Measurements from ENCODE around the gene AXIN1. TPM values are rescaled to one million over a fixed set of nuclear protein-coding genes. Genes with fewer than 3 reads are reported as not detected.

The AXIN1 gene
- total and polyA plus RNA-seq, 9 donors: 3.7 to 27.2 (median 23.0) TPM

GRCh38 chr16:262121-262745, 90.3 kb downstream of the AXIN1 start:
- no peaks in the 10 kb centered on the region for H3K9me3 ChIP-seq
- no peak overlapping the region for H3K4me3 ChIP-seq
- intact Hi-C loops (cut with DNase I): no loop called here
- no peaks in the 10 kb centered on the region for H3K36me3 ChIP-seq
- peaks cover 8% of the 10 kb centered on the region for H3K4me1 ChIP-seq (ENCODE audit: insufficient read depth)
- no peaks in the 10 kb centered on the region for H3K27me3 ChIP-seq
- TF ChIP-seq EP300 (IDR thresholded peaks at IDR 0.05): no peak
- no peak for TF ChIP-seq CTCF (IDR thresholded peaks at IDR 0.05)
- 92 to 95% (median 93%) methylated on average over 29 of the region's 29 CpGs for WGBS, 3 donors
- DNase-seq: no peak
- H3K27ac ChIP-seq: no peak overlapping the region

- Histone ChIP-seq H3K27ac (no peak overlapping the region), H3K9me3 (no peaks in the 10 kb centered on the region), H3K4me3 (no peak overlapping the region), H3K27me3 (no peaks in the 10 kb centered on the region), H3K36me3 (no peaks in the 10 kb centered on the region), H3K4me1 (ENCODE audit: insufficient read depth) (peaks cover 7% of the 10 kb centered on the region)
- WGBS, 3 donors: 86 to 89% (median 86%) methylated on average over 27 to 28 of the region's 28 CpGs
- DNase-seq: no peak
- intact Hi-C loops (cut with DNase I): no loop called here
- TF ChIP-seq CTCF (IDR thresholded peaks at IDR 0.05) (no peak), POLR2A (IDR thresholded peaks at IDR 0.05) (no peak), EP300 (IDR thresholded peaks at IDR 0.05) (no peak)
Observed at GRCh38 chr16:261031-261691, 91.4 kb downstream of the AXIN1 start.

GRCh38 chr16:260326-260725, 92.2 kb downstream of the AXIN1 start:
- TF ChIP-seq POLR2A (IDR thresholded peaks at IDR 0.05): no peak
- TF ChIP-seq EP300 (IDR thresholded peaks at IDR 0.05): no peak
- no peak for TF ChIP-seq CTCF (IDR thresholded peaks at IDR 0.05)
- intact Hi-C loops (cut with DNase I): no loop called here
- Histone ChIP-seq H3K27ac (no peak overlapping the region), H3K27me3 (no peaks in the 10 kb centered on the region), H3K4me1 (ENCODE audit: insufficient read depth) (no peaks in the 10 kb centered on the region), H3K4me3 (no peak overlapping the region), H3K36me3 (no peaks in the 10 kb centered on the region), H3K9me3 (no peaks in the 10 kb centered on the region)
- 93 to 95% (median 93%) methylated on average over 19 of the region's 19 CpGs for WGBS, 3 donors
- DNase-seq: no peak

GRCh38 chr16:259814-260253, 92.7 kb downstream of the AXIN1 start:
- Histone ChIP-seq H3K9me3 (no peaks in the 10 kb centered on the region), H3K4me1 (ENCODE audit: insufficient read depth) (no peaks in the 10 kb centered on the region), H3K27me3 (no peaks in the 10 kb centered on the region), H3K27ac (no peak overlapping the region), H3K4me3 (no peak overlapping the region), H3K36me3 (no peaks in the 10 kb centered on the region)
- TF ChIP-seq EP300 (IDR thresholded peaks at IDR 0.05): no peak
- no peak for TF ChIP-seq CTCF (IDR thresholded peaks at IDR 0.05)
- TF ChIP-seq POLR2A (IDR thresholded peaks at IDR 0.05): no peak
- no peak for DNase-seq
- intact Hi-C loops (cut with DNase I): no loop called here
- WGBS, 3 donors: 86 to 92% (median 87%) methylated on average over 13 of the region's 13 CpGs
